Measurements from ENCODE around the gene CEMIP. TPM values are rescaled to one million over a fixed set of nuclear protein-coding genes. Genes with fewer than 3 reads are reported as not detected.

CEMIP gene
- total and polyA plus RNA-seq, 7 experiments from 2014 or later = 0.02 TPM; not detected in 6

DNA sequence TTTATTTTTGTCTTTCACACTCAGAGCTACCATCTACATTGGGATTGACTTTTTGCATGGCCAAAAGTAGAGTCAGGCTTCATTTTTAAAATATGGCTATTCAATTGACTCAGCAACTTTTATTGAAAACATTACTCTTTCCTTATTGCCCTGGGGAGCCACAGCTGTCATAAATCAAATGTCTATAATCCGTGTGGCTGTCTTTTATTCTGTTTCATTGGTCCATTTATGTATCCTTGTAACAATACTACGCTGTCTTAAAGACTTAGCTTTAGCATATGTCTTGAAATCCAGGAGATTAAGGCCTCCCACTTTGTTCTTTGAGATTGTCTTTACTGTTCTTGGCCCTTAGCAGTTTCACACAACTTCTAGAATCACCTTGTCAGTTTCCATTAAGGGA, 55.2 kb downstream of the CEMIP start:
- Mint-ChIP-seq H3K36me3 (no peaks in the 10 kb centered on the region), H3K9me3 (peaks cover 0 to 2% (median 0%) of the 10 kb centered on the region in 11 donors), H3K27me3 (peaks cover 0 to 15% (median 13%) of the 10 kb centered on the region in 5 donors), H3K4me1 (peaks cover 0 to 1% (median 0%) of the 10 kb centered on the region in 7 donors), H3K27ac (no peak overlapping the region), H3K4me3 (no peak overlapping the region)
- H3K4me3 ChIP-seq (ENCODE audit: low read length) = no peak overlapping the region
- intact Hi-C loops (cut with micrococcal nuclease) = no loop called here
- DNase-seq = no peak
- no peaks in the 10 kb centered on the region for H3K4me1 ChIP-seq (ENCODE audit: control insufficient read depth in 2 of 2, insufficient read depth in 2 of 2, low read length in 2 of 2)
- CTCF ChIA-PET = interaction anchor here (1.2 kb wide), 1 partner anchor 267 kb away, joined by 3 read pairs; no protein-coding TSS in a partner anchor
- no peaks in the 10 kb centered on the region for H3K27me3 ChIP-seq (ENCODE audit: control insufficient read depth in 2 of 2, insufficient read depth in 2 of 2, low read length in 2 of 2)
- POLR2A ChIA-PET = no interaction called here
- no peaks in the 10 kb centered on the region for H3K36me3 ChIP-seq (ENCODE audit: control insufficient read depth in 2 of 3, insufficient read depth in 3 of 3, low read length in 3 of 3)
- ATAC-seq = no peak
- H3K9me3 ChIP-seq (ENCODE audit: control insufficient read depth in 2 of 3, low read length in 3 of 3) = no peaks in the 10 kb centered on the region
- H3K27ac ChIP-seq (ENCODE audit: low read depth, low read length) = no peak overlapping the region

DNA sequence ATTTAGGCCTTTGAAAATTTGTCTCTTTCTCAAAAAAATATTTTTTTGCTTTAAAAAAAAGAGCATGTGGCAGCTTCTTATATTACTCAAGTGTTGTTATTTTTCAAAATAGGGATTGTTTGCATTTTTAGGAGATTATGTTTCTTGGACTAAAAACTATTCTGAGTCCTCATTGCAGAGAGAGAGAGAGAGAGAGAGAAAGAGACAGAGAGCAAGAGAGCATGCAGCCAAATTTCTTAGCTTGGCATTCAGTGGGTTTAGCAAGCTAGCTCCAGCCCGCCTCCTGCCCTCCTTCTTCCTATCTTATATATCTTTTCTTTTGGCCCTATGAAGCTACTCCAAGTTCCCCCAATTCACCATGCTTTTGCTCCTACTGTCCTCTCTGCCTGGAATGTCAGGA, 55.7 kb downstream of the CEMIP start:
- intact Hi-C loops (cut with micrococcal nuclease) = no loop called here

DNA sequence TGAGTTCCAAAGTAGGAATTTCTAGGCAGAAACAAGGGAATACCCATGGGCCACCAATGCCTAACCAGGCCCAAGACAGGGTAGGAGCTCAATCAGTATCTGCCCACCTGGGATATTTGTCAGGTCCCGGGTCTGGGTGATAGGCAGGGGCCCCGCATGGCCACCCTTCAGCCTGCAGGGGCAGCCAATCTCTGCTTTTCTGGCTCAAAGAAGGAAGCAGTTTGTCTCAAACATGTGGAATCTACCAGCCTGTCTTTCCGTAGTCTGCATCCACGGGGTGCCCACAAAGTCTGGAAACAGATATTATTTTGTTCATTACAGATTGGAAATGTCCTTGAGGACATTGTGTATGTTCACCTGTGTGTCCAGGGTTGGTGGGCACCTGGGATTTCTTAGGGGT, 56.2 kb downstream of the CEMIP start:
- no peaks in the 10 kb centered on the region for H3K36me3 Mint-ChIP-seq
- Histone ChIP-seq H3K9me3 (ENCODE audit: control insufficient read depth in 2 of 3, low read length in 3 of 3) (no peaks in the 10 kb centered on the region), H3K27me3 (ENCODE audit: control insufficient read depth in 2 of 2, insufficient read depth in 2 of 2, low read length in 2 of 2) (no peaks in the 10 kb centered on the region), H3K4me3 (ENCODE audit: low read length) (no peak overlapping the region), H3K36me3 (ENCODE audit: control insufficient read depth in 2 of 3, insufficient read depth in 3 of 3, low read length in 3 of 3) (no peaks in the 10 kb centered on the region), H3K4me1 (ENCODE audit: control insufficient read depth in 2 of 2, insufficient read depth in 2 of 2, low read length in 2 of 2) (no peaks in the 10 kb centered on the region), H3K27ac (ENCODE audit: low read depth, low read length) (no peak overlapping the region)
- CTCF ChIA-PET = interaction anchor here (1.2 kb wide), 1 partner anchor 268 kb away, joined by 3 read pairs; no protein-coding TSS in a partner anchor
- peaks cover 0 to 2% (median 0%) of the 10 kb centered on the region in 11 donors for H3K9me3 Mint-ChIP-seq
- no peak overlapping the region for H3K4me3 Mint-ChIP-seq
- ATAC-seq (no peak), DNase-seq (no peak)
- peaks cover 5 to 18% (median 14%) of the 10 kb centered on the region in 5 donors for H3K27me3 Mint-ChIP-seq
- intact Hi-C loops (cut with micrococcal nuclease) = no loop called here
- peaks cover 0 to 1% (median 0%) of the 10 kb centered on the region in 7 donors for H3K4me1 Mint-ChIP-seq
- POLR2A ChIA-PET = no interaction called here
- no peak overlapping the region for H3K27ac Mint-ChIP-seq

More for the DNA sequence above, 55.7 kb downstream of the CEMIP start:
- peaks cover 3 to 17% (median 13%) of the 10 kb centered on the region in 5 donors for H3K27me3 Mint-ChIP-seq
- H3K9me3 Mint-ChIP-seq = peaks cover 0 to 2% (median 0%) of the 10 kb centered on the region in 11 donors
- Histone ChIP-seq H3K9me3 (ENCODE audit: control insufficient read depth in 2 of 3, low read length in 3 of 3) (no peaks in the 10 kb centered on the region), H3K27ac (ENCODE audit: low read depth, low read length) (no peak overlapping the region), H3K4me3 (ENCODE audit: low read length) (no peak overlapping the region), H3K36me3 (ENCODE audit: control insufficient read depth in 2 of 3, insufficient read depth in 3 of 3, low read length in 3 of 3) (no peaks in the 10 kb centered on the region), H3K27me3 (ENCODE audit: control insufficient read depth in 2 of 2, insufficient read depth in 2 of 2, low read length in 2 of 2) (no peaks in the 10 kb centered on the region), H3K4me1 (ENCODE audit: control insufficient read depth in 2 of 2, insufficient read depth in 2 of 2, low read length in 2 of 2) (no peaks in the 10 kb centered on the region)
- CTCF ChIA-PET = interaction anchor here (1.2 kb wide), 1 partner anchor 267 kb away, joined by 3 read pairs; no protein-coding TSS in a partner anchor
- no peak overlapping the region for H3K27ac Mint-ChIP-seq
- ATAC-seq = no peak
- no peaks in the 10 kb centered on the region for H3K36me3 Mint-ChIP-seq
- DNase-seq = no peak
- POLR2A ChIA-PET = no interaction called here
- H3K4me3 Mint-ChIP-seq = no peak overlapping the region
- peaks cover 0 to 1% (median 0%) of the 10 kb centered on the region in 7 donors for H3K4me1 Mint-ChIP-seq

DNA sequence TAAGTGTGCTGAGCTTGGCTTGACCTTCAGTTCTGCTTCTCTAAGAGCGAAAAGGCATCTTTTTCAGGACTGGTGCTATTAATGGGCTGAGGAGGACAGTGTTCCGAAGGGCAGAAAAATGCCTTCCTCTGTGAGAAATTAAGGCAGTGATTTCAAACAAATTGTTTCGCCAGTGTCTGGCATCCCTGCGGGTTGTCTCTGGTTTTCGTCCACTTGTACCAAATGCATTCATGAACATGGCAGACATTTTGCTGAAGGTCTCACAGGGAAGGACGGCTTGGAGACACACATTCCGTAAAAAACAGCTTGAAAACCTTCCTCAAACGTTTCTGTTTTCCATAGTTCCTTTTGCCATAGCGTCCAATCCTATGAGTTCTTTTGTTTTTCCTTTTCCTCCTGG, 57.1 kb downstream of the CEMIP start:
- Histone ChIP-seq H3K4me1 (ENCODE audit: control insufficient read depth in 2 of 2, insufficient read depth in 2 of 2, low read length in 2 of 2) (no peaks in the 10 kb centered on the region), H3K27ac (ENCODE audit: low read depth, low read length) (no peak overlapping the region), H3K36me3 (ENCODE audit: control insufficient read depth in 2 of 3, insufficient read depth in 3 of 3, low read length in 3 of 3) (no peaks in the 10 kb centered on the region), H3K4me3 (ENCODE audit: low read length) (no peak overlapping the region), H3K27me3 (ENCODE audit: control insufficient read depth in 2 of 2, insufficient read depth in 2 of 2, low read length in 2 of 2) (no peaks in the 10 kb centered on the region), H3K9me3 (ENCODE audit: control insufficient read depth in 2 of 3, low read length in 3 of 3) (no peaks in the 10 kb centered on the region)
- CTCF ChIA-PET = no interaction called here
- Mint-ChIP-seq H3K27me3 (peaks cover 5 to 15% (median 14%) of the 10 kb centered on the region in 5 donors), H3K4me1 (peaks cover 0 to 1% (median 0%) of the 10 kb centered on the region in 7 donors), H3K9me3 (peaks cover 0 to 2% (median 0%) of the 10 kb centered on the region in 11 donors), H3K4me3 (no peak overlapping the region), H3K27ac (no peak overlapping the region), H3K36me3 (no peaks in the 10 kb centered on the region)
- intact Hi-C loops (cut with micrococcal nuclease) = no loop called here
- DNase-seq (no peak), ATAC-seq (no peak)
- POLR2A ChIA-PET = no interaction called here

DNA sequence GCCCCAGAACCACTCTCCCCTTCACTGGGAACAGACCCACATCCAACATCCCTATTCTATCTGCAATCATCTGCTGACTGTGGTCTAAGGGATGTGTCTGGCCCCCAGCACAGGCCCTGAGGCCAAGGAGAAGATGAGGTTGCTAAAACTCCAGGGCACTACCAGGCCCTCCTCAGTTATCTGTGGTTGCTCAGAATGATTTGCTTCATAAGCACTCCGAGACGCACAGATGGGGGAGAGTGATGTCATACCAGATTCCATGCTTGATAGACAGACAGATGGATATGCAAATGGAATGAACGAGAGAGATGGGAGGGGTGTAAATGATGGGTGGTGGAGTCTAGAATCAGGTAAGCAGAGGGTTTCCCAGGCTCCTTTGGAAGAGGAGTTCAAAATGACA, 57.8 kb downstream of the CEMIP start:
- H3K4me1 ChIP-seq (ENCODE audit: control insufficient read depth in 2 of 2, insufficient read depth in 2 of 2, low read length in 2 of 2) = no peaks in the 10 kb centered on the region
- POLR2A ChIA-PET = no interaction called here
- H3K27me3 ChIP-seq (ENCODE audit: control insufficient read depth in 2 of 2, insufficient read depth in 2 of 2, low read length in 2 of 2) = peaks cover 0 to 2% of the 10 kb centered on the region in 2 donors
- intact Hi-C loops (cut with micrococcal nuclease) = no loop called here
- Mint-ChIP-seq H3K4me3 (no peak overlapping the region), H3K9me3 (peaks cover 0 to 2% (median 0%) of the 10 kb centered on the region in 11 donors), H3K27ac (no peak overlapping the region), H3K36me3 (no peaks in the 10 kb centered on the region), H3K27me3 (peaks cover 10 to 19% (median 17%) of the 10 kb centered on the region in 5 donors), H3K4me1 (peaks cover 0 to 1% (median 0%) of the 10 kb centered on the region in 7 donors)
- no peak for DNase-seq
- H3K4me3 ChIP-seq (ENCODE audit: low read length) = no peak overlapping the region
- no peaks in the 10 kb centered on the region for H3K36me3 ChIP-seq (ENCODE audit: control insufficient read depth in 2 of 3, insufficient read depth in 3 of 3, low read length in 3 of 3)
- H3K9me3 ChIP-seq (ENCODE audit: control insufficient read depth in 2 of 3, low read length in 3 of 3) = no peaks in the 10 kb centered on the region
- H3K27ac ChIP-seq (ENCODE audit: low read depth, low read length) = no peak overlapping the region
- ATAC-seq = no peak
- CTCF ChIA-PET = no interaction called here

DNA sequence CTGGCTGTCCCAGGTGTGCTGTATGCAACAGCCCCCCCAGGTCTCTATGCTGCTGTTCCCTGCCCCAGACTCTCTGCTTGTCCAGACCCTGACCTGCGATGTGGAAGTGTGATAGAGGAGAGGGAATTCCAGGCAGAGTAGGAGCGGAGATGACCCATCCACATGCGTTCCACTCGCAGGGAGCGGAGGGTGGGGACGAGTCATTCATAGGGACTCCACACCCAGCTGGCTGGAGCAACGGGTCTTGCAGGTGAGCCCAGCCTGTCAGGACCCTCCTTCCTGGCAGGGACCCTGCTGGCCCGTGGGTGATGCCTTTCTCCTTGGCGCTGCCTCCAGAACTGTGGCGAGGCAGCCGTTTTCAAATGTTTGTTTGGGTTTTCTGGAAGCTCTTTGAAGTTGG, 58.8 kb downstream of the CEMIP start:
- intact Hi-C loops (cut with micrococcal nuclease) = no loop called here
- peak overlapping the region in 1 of 9 donors; percentile 2 for H3K27ac Mint-ChIP-seq
- ChIA-PET POLR2A (no interaction called here), CTCF (no interaction called here)
- DNase-seq (no peak), ATAC-seq (no peak)
- H3K27ac ChIP-seq (ENCODE audit: low read depth, low read length) = no peak overlapping the region
- H3K27me3 Mint-ChIP-seq = peaks cover 10 to 28% (median 18%) of the 10 kb centered on the region in 5 donors
- H3K4me3 Mint-ChIP-seq = no peak overlapping the region
- H3K27me3 ChIP-seq (ENCODE audit: control insufficient read depth in 2 of 2, insufficient read depth in 2 of 2, low read length in 2 of 2) = peaks cover 0 to 2% of the 10 kb centered on the region in 2 donors
- H3K9me3 ChIP-seq (ENCODE audit: control insufficient read depth in 2 of 3, low read length in 3 of 3) = no peaks in the 10 kb centered on the region
- no peaks in the 10 kb centered on the region for H3K4me1 ChIP-seq (ENCODE audit: control insufficient read depth in 2 of 2, insufficient read depth in 2 of 2, low read length in 2 of 2)
- H3K36me3 ChIP-seq (ENCODE audit: control insufficient read depth in 2 of 3, insufficient read depth in 3 of 3, low read length in 3 of 3) = no peaks in the 10 kb centered on the region
- H3K9me3 Mint-ChIP-seq = peaks cover 0 to 2% (median 0%) of the 10 kb centered on the region in 11 donors
- peaks cover 0 to 1% (median 0%) of the 10 kb centered on the region in 7 donors for H3K4me1 Mint-ChIP-seq
- no peak overlapping the region for H3K4me3 ChIP-seq (ENCODE audit: low read length)
- no peaks in the 10 kb centered on the region for H3K36me3 Mint-ChIP-seq

DNA sequence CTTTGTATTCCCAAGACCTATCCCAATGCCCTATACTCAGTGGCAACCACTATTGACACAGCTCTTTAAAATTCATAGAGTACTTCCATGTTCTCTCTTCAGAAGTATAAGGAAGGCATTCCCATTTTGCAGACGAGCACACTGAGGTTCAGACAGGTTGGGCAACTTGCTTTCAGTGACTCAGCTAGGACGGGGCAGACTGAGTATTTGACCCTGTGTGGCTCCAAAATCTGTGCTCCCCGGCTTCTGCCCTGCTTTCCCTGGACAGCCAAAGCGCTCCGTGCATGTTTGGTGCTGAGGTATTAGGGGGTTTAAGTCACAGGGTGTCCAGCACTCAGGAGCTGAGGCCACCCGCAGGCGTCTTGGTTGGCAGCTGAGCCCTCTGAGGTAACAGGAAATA, 59.5 kb downstream of the CEMIP start:
- Histone ChIP-seq H3K9me3 (ENCODE audit: control insufficient read depth in 2 of 3, low read length in 3 of 3) (no peaks in the 10 kb centered on the region), H3K27me3 (ENCODE audit: control insufficient read depth in 2 of 2, insufficient read depth in 2 of 2, low read length in 2 of 2) (peaks cover 0 to 2% of the 10 kb centered on the region in 2 donors), H3K27ac (ENCODE audit: low read depth, low read length) (no peak overlapping the region), H3K4me3 (ENCODE audit: low read length) (no peak overlapping the region), H3K36me3 (ENCODE audit: control insufficient read depth in 2 of 3, insufficient read depth in 3 of 3, low read length in 3 of 3) (no peaks in the 10 kb centered on the region), H3K4me1 (ENCODE audit: control insufficient read depth in 2 of 2, insufficient read depth in 2 of 2, low read length in 2 of 2) (no peaks in the 10 kb centered on the region)
- intact Hi-C loops (cut with micrococcal nuclease) = no loop called here
- H3K27me3 Mint-ChIP-seq = peaks cover 10 to 28% (median 18%) of the 10 kb centered on the region in 5 donors
- no peak overlapping the region for H3K4me3 Mint-ChIP-seq
- ATAC-seq (no peak), DNase-seq (no peak)
- no peaks in the 10 kb centered on the region for H3K36me3 Mint-ChIP-seq
- CTCF ChIA-PET = interaction anchor here (0.6 kb wide), 1 partner anchor 196 kb away, joined by 3 read pairs; no protein-coding TSS in a partner anchor
- H3K9me3 Mint-ChIP-seq = peaks cover 0 to 2% (median 0%) of the 10 kb centered on the region in 11 donors
- POLR2A ChIA-PET = no interaction called here
- H3K27ac Mint-ChIP-seq = no peak overlapping the region
- peaks cover 0 to 1% (median 0%) of the 10 kb centered on the region in 7 donors for H3K4me1 Mint-ChIP-seq

Measured in naive thymus-derived CD4-positive, alpha-beta T cell (primary cell).